CD4-positive, CD25-positive, alpha-beta regulatory T cell (primary cell): Measurements from ENCODE around the gene PADI3. TPM values are rescaled to one million over a fixed set of nuclear protein-coding genes. Genes with fewer than 3 reads are reported as not detected.

Experiments used
- polyA plus RNA-seq, 4 donors: library from polyadenylated mRNA; unstranded; fragments of 300-500 nt; fragmentation: Illumina TruSeq; gene quantifications; one replicate each; pipeline ENCODE4 v1.2.3, GENCODE V29; 2021
- total RNA-seq: library from RNA; stranded (reverse); gene quantifications from one replicate; pipeline ENCODE4 v1.2.3, GENCODE V29; 2022

The PADI3 gene
- total and polyA plus RNA-seq, 5 donors from 2014 or later = not detected

Other genes starting within 250 kb of the PADI3 start
- gene ATP13A2, start 237.2 kb upstream of the PADI3 start, total RNA-seq = 41.7 TPM
- 10 to 100 TPM; 29.7 to 33.8 (median 31.6) TPM for gene ATP13A2, start 237.2 kb upstream of the PADI3 start, polyA plus RNA-seq
- 65.5 TPM for gene SDHB, start 195.1 kb upstream of the PADI3 start, total RNA-seq
- gene SDHB, start 195.1 kb upstream of the PADI3 start, polyA plus RNA-seq = 100 to 1,000 TPM; 139 to 207 (median 171) TPM
- gene PADI2, start 129.6 kb upstream of the PADI3 start, total RNA-seq = not detected
- under 1 TPM in 1 of 4 donors, not detected in 3; 0.08 TPM for gene PADI2, start 129.6 kb upstream of the PADI3 start, polyA plus RNA-seq
- not detected for gene PADI1, start 44.0 kb upstream of the PADI3 start, total RNA-seq
- not detected for gene PADI1, start 44.0 kb upstream of the PADI3 start, polyA plus RNA-seq
- 1.5 TPM for gene PADI4, start 59.1 kb downstream of the PADI3 start, total RNA-seq
- gene PADI4, start 59.1 kb downstream of the PADI3 start, polyA plus RNA-seq = 1 to 10 TPM in 3 of 4 donors, under 1 TPM in 1; 0.81 to 1.6 (median 1.4) TPM
- gene PADI6, start 123.1 kb downstream of the PADI3 start, total RNA-seq = not detected
- gene PADI6, start 123.1 kb downstream of the PADI3 start, polyA plus RNA-seq = under 1 TPM in 1 of 4 donors, not detected in 3; 0.14 TPM
- gene RCC2, start 190.6 kb downstream of the PADI3 start, total RNA-seq = 36.0 TPM
- 10 to 100 TPM; 13.1 to 19.4 (median 16.1) TPM for gene RCC2, start 190.6 kb downstream of the PADI3 start, polyA plus RNA-seq